Left forelimb (tissue), 1 donor: Measurements from ENCODE around the gene SIN3B.

Source experiments
- DNase-seq: peaks from one replicate; pipeline ENCODE4 v3.0.0-alpha.2; 2018; ENCODE audit warnings: low spot score

SIN3B gene

DNA sequence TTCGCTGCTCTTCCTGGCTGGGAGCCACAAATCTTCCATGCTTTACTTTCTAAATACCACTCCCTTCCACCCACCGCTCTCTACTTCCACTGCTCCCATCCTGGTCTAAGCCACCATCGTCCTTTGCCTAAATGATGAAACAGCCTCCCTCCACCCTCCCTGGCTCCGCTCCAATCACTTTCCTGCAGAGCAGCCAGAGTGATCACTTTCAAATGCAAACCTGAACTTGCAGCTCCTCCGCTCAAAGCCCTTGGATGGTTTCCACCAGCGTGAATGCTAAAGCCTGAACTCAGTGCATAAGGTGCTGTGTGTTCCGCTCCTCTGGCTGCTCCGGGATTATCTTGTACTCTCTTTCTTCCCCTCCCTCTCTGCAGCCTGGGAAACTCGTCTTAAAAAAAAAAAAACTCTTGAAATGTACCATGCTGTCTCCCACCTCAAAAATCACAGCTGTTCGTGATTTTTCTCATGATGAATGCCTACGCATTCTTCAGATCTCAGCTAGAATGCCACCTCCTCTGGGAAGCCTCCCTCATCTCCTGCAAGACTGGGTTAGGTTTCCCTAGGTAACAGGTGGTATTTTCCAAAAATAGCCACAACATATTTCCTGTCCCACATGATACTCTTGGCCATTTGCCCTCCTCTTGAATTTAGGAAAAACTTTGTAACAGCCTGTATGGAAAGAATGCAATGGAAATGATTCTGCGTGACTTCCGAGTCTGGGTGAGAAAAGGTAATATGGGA lies 3.7 kb upstream of the SIN3B start:
- peak; percentile 81 for DNase-seq

DNA sequence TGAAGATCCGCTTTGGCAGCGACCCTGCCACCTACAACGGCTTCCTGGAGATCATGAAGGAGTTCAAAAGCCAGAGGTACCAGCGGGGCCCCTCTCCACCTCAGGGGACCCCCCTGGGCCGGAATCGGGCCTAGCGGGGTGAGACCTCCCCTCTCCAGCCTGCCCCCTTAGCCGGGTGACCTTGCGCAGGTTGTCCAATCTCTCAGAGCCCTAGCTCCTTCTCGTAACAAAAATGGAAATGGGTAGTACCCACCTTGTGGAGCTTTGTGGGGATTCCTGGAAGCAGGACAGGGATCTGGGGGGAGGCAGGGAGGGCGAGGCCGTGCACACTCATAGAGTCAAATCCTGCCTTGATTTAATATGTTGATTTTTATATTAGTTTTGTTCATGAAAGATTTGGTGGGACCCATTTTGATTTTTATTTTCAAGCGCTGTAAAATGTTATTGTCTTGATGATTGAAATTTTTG lies 658 bp downstream of the SIN3B start:
- no peak for DNase-seq

DNA sequence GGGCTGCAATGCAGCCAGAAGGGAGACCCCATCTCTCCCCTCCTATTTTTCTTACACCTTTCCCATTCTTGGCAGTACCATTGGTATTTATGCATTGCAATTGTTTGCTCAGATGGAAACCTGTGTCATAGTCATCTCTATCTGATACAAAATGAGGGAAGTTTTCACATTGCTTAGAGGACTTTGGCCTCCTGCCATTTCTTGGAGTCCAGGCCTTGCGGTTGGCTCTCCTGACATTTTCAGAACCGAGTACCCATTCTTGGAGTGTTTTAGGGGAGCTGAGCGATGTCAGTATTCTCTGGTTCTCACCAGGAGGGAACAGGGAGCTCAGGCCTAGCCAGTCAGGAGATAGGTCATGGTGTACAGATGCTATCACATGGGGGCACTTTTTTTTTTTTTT lies 1.5 kb downstream of the SIN3B start:
- DNase-seq: no peak

DNA sequence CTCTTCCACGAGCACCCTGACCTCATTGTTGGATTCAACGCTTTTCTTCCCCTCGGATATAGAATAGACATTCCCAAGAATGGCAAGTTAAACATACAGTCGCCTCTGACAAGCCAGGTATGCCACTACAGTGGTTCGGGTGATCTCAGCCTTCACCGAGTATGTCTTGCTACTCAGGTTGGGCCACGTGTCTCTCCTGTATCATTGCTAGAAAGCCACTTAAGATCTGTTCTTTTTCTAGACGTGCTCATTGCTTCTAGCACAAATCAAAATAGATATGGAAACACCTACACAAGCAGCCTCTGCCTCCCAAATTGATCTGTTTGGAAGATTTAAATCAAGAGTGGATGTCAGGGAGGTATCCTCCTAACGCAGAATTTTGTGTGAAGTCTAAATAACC lies 2.3 kb downstream of the SIN3B start:
- no peak for DNase-seq

DNA sequence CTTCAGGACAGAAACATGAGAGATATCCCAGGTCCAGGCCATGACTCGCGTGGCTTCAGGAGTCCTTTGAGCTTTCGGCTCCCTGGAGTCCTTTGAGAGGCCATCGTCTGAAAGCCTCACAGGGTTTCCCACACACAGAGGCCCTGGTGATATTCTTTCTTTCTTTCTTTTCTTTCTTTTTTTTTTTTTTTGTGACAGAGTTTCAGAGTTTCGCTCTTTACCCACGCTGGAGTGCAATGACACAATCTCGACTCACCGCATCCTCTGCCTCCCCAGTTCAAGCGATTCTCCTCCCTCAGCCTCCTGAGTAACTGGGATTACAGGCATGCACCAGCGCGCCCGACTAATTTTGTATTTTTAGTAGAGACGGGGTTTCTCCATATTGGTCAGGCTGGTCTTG lies 5.5 kb downstream of the SIN3B start:
- no peak for DNase-seq

DNA sequence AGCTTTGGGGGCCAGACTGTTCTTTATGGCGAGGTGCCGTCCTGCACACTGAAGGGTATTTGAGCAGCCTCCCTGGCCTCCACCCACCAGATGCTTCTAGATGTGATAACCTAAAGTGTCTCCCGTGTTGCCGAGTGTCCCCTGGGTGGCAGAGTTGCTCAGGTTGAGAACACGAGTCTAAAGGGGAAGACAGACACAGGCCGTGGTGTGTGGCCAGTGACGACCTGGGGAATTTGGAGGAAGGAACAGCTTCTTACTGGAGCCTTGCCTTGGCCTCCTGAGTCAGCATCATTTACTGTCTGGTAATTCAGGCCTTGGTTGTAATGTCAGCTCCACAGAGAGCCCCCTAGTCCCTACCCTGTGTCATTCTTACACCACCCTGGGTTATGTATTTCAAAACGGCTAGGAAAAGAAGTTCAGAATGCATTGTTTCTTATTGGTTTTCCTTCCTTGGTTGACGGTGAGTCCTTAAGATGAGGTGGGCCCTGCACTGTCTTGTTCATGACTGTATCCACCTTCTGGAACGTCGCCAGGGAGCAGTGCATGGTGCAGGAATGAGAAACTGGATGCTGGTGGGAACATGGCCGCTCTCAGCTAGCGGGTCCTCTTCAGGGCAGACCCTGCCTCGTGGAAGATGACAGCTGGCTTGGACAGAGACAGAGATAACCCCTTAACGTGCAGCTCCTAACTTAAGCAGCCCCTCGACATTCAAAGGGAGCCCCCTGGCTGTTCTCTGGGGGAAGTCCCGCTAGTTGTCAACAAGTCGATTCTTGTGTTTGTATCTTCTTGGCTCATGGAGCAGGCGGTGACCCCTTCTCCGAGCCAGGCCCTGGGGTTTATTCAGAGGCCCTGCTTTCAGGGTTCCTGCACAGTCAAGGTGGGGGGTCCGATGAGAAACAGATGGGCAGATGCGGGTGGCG lies 7.2 kb downstream of the SIN3B start:
- no peak for DNase-seq

DNA sequence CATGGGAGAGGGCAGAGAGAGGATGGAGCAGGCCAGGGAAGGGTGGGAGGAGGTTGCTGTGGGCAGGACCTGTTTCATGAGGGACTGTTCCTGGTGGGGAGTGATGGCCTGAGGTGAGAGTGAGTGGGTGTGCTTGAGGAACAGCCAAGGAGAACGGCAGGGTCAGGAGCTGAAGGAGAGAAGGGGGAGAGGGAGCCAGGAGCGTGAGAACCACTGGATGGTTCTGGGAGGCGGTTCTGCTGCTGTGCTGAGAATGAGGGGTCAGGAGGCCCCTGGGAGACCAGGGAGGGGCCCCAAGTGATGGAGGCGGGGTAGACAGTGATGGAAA lies 7.8 kb downstream of the SIN3B start:
- DNase-seq: no peak

DNA sequence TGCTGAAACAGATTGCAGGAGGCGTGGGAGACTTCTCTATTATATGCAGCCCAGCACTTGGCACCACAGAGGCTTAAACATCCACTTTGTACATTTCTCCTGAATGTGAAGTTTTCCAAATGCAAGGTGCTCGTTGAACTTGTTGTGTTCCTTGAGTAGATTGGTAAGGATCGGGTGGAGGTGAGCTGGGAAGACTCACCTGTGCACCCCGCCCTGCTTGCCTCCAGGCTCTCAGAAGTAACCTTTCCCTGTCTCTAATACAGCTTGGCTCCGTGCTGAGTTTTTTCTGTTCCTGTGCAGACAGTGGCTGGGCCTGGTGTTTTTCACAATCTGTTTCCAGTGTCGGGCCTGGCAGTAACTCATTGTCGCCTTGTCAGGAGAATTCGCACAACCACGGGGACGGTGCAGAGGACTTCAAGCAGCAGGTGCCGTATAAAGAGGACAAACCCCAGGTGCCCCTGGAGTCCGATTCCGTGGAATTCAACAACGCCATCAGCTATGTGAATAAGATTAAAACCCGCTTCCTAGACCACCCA lies 12.3 kb downstream of the SIN3B start:
- DNase-seq: no peak

DNA sequence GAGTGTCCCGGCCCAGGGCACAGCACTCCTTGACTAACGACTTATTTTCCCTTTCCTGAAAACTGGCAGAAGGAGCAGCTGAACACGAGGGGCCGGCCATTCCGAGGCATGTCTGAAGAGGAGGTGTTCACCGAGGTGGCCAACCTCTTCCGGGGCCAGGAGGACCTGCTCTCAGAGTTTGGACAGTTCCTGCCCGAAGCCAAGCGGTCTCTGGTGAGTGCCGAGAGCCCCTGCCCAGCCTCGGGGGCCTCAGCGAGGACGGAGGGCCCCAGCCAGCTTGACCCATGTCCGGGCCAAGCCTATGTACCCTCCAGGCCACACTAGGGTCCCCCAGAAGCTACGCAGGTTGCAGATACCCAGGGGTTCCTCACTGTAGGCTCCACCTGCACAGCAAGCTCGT lies 17.7 kb downstream of the SIN3B start:
- DNase-seq: no peak

DNA sequence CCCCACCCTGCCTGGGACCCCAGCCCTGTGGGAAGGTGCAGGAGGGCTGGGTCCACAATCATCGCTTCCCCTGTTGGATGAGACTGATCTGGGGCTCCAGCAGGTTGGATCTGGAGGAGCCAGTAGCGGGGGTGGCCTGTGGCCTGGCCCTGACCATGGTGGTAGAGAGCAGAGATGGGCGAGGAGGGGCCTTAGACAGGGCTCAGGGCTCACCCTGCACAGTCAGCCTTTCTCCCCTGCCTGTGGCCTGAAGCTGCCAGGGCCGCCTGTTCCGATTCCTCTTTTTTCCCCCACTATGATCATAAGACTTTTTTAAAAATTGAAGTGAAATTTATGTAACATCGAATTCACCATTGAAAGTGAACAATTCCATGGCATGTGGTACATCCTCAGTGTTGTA lies 18.2 kb downstream of the SIN3B start:
- no peak for DNase-seq

DNA sequence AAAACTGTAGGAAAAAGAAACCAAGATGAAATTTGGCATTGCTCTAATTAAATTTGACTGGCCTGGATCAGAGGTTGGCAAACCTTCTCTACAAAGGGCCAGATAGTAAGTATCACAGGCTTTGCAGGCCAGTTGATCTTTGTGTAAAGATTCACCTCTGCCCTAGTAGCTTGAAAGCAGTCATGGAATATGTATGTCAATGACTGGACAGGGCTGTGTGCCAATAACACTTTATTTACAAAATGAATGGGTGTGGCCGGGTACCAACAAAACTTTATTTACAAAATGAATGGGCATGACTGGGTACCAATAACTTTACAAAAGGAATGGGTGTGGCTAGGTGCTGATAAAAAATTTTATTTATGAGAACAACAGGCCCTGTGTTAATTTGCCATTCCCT lies 20.0 kb downstream of the SIN3B start:
- DNase-seq: no peak

DNA sequence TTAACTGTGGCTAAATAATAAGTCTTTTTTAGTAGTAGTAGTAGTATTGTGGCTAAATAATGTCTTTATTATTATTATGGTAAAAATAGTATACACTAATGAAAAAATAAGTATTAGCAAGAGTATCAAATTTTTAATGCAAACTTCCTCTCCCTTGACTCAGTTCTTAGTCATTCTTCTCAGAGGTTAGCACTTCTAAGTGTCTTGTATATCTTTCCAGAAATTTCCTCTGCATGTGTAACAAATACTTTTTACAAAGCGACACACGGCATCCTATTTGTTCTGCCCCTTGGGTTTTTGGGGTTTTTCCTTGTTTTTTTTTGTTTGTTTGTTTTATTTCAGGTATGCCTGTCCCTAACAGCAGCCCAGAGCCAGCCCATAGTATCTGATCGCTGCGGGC lies 20.9 kb downstream of the SIN3B start:
- DNase-seq: no peak

DNA sequence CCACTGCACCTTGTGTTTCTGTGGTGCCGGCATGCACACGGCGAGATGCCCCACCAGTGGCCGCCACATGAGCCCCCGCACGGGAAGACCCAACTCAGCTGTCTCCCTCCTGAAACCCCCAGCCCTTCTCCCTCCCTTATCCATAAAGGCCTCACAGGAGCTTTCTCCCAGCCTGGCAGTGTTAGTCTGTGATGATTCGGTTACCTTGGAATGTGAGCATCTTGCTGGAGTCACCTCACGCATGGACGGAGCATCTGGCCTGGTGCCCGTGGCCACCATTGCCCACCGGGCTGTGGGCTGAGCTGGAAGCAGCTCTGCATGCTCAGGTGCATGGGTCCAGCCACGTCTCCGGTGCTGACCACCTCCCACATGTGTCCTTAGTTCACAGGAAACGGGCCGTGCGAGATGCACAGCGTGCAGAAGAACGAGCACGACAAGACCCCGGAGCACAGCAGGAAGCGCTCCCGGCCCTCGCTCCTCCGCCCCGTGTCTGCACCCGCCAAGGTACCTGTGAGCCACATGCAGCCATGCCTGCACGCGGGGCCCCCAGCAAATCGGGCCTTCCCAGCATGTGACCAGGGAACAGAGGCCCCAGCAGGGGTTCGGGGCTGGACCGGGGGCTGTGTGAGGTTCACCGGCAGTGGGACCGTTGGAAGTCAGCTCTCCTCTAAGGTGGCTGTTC lies 22.0 kb downstream of the SIN3B start:
- no peak for DNase-seq

DNA sequence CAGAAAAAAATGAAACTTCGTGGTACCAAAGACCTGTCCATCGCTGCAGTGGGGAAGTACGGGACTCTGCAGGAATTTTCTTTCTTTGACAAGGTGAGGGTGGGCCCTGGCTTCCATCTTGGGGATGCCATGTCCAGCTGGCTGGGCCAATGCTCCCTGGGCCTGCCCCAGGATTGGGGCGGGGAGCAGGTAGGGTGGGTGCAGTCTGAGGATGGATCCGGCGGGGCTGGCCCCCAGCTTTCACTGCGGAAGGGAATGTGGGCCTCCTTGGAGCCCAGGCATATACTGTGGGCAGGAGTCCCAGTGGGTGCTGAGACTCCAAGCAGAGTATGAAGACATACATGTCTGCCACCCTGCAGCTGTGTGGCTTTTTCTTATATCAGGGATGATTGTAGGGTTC lies 23.9 kb downstream of the SIN3B start:
- DNase-seq: no peak

DNA sequence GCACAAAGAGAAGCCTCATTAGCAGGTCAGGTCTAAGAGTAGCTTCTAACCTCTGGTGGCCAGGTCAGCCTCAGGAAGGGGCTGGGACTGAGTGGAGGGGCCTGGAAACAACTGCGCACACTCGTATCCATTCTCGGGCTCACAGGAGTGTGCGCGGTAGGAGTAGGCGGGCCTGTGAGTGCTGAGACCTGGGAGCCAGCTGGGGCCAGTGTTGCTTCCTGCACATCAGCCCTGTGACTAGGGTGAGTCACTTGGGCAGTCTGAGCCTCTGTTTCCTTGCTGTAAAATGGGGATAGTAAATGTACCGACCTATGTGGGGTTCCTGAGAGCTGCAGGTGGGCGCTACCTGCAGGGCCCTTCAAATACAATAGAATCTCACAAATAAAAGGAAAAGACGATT lies 26.9 kb downstream of the SIN3B start:
- no peak for DNase-seq

DNA sequence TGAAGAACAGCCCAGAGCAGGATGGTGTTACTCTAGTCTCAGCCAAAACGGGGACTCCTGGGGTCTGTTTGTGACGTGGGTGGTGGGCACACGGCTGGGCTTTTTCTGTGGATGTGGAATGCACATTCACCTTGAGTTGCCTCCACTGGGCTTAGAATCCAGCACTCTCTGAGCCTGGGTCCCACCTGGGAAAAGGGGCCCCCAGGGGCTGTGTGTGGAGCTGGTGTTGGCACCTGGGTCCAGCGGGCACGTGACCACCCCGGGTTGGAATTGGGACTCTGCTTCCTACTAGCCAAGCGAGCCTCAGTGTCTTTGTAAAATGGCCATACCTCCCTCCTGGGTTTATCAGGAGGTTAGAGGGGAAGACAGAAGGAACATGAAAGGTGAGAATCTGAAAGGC lies 30.4 kb downstream of the SIN3B start:
- DNase-seq: no peak

DNA sequence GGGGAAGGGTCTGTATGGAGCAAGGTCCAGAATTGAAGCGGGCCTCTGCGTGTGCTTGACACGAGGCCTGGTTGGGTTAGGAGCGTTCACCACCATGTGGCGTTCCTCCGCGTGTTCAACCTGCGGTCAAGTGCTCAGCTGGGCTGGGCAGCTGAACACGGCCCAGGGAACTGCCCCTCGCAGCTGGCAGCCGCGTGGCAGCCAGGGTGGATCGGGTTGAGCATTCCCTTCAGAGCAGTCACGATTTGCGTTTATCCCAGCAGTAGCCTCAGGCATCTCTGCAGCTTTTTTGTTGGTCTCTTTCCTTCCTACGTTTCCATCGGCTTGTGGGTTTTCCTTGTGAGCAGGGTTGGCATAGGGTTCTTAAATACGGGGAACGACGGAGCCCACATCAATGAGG lies 30.9 kb downstream of the SIN3B start:
- no peak for DNase-seq

DNA sequence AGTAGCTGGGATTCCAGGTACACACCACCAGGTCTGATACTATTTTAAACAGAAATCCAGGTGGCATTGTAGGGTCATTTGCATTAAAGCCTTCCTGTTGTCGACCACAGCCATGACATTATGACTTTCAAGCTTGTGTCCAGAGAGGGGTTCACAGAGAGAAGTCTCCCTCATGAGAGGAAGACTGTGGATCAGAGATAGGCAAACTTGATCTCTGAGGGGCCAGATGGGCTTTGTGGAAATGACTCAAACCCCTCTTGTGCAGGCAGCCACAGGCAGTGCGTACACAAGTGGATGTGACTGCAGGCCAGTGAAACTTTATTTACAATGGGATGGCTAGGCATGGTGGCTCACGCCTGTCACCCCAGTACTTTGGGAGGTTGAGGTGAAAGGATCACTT lies 31.8 kb downstream of the SIN3B start:
- DNase-seq: no peak

DNA sequence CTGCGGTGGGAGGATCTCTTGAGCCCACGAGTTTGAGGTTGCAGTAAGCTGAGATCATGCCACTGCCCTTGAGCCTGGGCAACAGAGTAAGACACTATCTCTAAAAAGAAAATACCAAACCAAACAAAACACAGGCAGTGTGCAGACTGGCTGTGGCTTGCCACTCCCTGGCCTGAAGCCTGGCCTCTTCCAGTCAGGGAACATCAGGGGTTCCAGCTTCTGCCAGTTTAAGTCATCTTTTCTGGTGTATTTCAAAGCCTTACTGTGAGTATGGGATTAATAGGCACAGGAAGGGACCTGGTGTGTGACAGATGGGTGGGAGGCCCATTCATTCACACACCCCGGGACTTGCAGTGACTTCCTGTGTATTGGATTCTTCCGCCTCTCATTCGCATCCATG lies 32.6 kb downstream of the SIN3B start:
- DNase-seq: no peak

DNA sequence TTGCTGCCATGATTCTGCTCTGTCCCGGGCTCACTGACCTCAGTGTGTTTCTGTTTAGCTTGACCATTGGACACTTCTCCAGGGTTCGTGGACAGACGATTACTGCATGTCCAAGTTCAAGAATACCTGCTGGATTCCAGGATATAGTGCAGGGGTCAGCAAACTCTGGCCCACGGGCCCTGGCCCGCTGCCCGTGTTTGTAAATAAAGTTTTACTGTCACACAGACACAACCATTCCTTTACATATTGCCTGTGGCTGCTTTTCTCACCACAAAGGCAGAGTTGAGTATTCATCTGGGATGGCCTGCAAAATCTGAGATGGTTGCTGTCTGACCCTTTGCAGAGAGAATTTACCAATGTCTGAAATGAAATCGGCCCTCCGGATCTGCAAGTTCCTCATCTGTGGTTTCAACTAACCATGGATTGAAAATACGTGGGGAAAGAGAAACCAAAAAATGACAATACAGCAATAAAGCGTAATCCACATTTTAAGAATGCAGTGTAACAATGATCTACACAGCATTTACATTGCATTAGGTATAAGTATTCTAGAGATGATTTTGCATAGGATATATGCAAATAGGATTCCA lies 33.7 kb downstream of the SIN3B start:
- no peak for DNase-seq

DNA sequence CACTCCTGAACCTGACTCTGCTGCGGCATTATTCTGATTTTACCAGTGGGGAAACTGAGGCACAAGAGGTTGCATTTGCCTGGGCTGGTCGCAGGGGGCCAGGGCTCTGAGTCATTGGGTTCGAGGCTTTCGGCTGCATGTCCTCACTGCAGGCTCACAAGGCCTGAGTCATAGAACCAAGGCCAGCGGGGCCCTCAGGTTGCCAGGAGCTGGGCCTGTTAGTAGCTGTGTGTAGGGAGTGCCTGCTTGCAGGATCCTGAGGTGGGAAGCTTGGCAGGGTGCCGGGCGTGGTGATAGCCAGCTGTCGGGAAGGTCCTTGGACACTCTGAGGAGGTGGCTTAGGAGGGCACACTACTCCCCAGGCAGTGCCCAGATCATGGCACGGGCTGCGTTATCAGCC lies 38.0 kb downstream of the SIN3B start:
- DNase-seq: no peak

DNA sequence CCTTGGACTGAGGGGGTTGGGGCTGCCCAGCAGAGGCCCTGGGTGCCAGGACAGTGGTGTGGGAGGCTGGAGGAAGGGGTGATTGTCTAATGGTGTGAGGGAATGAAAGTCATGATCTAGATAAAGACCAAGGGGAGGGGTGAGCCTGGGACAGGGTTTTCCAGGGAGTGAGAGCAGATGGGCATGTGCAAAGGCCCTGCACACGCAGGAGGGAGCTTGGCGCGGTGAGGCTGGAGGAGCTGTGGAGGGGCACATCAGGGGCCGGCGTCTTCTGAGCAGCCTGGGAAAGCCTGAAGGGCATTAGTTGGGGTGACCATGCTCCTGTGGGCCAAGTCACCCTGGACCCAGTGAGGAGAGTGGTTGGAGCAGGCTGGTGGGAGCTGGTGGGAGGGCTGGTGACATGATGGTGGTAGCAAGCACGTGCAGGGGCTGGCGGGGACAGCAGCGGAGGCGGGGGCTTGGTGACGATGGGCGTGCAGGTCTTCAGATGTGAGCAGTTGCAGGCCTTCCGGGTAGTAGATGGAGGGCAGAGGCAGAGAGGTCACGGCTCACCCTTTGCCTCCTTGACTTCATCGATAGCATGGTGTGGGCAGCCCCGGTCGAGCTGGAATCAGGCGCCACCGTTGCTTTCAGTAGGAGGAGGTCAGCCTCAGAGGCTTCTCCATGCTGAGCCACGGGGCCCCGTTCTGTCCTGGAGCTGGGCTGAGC lies 39.4 kb downstream of the SIN3B start:
- DNase-seq: no peak
